Measurements from ENCODE around the gene GOLGA6C.
"Not testable (repeated sequence)": the region's sequence is repeated elsewhere in the genome, so short reads cannot be mapped to it uniquely, and the experiment has no call there.

The GOLGA6C gene

GRCh38 chr15:75228787-75229186 is 29.3 kb upstream of the GOLGA6C start:
- no peak for FAIRE-seq

GRCh38 chr15:75229191-75230015 is 28.7 kb upstream of the GOLGA6C start:
- no peak for FAIRE-seq

DNA sequence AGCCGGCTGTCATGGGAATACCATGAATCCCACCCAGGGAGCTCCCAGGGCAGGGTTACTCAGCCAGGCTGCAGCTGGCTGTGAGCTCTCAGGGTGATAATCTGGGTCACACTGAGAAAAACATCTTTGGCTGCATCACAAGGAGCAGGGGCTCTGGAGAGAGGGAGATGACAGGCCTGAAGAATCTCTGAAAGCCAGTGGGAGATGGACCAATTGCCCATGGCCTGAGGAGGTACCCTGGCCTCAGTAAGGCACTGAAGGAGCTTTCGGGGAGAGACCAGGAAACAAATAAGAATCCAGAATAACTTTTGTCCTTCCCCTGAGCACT is 28.2 kb upstream of the GOLGA6C start:
- no peak for FAIRE-seq

DNA sequence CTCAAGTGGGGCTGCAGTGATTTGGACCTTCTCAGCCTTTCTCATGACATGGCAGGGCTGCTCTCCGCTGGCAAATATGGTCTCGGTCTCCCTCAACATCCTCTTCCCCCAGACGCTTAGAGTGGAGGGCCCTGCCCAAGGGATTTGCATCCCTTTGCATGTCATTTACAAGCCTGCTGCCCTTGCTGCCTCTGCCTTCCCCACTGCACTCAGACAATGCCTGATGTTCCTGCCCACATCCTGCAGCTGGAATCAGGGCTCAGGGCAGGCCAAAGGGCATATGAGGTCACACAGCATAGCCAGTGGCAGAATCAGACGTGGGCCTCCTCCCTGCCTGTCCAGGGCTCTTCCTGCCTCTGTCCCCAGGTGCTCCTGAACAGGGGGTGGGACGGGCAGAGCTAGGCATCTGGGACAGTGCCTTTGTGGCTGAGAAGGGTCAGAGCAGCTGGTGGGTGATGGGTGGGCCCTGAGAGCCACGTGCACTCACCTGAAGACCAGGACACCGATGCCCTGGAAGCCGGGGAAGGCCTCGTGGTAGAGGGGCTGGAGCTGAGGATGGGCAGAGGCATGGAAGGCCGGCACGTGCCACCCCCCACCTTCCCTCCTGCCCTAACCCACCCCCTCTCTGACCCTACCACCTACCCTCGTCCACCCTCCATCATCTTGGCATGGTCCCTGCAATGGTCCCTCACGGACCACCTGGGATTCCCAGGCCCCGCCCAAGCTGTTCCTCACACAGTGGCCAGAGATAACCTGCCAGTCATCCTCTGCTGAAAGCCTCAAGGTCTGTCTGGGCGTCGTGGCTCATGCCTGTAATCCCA is 27.4 kb upstream of the GOLGA6C start:
- FAIRE-seq, result no peak

DNA sequence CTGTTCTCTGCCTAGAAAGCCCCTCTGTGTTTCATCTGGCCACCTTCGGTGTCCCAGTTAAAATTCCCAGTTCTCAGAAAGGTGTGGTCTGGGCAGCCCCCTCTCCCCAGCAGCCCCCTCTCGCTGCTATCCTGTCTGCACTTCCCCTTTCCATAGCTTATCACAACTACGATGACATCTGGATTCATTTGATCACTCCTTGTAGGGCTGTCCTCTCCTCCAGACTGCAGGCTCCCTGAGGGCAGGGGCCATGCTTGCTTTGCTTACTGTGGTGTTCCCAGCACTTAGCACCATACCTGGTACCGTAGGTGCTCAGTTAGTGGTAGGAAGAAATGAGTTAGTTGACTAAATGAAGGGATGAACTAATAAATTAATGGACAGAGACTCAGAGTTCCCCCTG is 26.3 kb upstream of the GOLGA6C start:
- no peak for FAIRE-seq

DNA sequence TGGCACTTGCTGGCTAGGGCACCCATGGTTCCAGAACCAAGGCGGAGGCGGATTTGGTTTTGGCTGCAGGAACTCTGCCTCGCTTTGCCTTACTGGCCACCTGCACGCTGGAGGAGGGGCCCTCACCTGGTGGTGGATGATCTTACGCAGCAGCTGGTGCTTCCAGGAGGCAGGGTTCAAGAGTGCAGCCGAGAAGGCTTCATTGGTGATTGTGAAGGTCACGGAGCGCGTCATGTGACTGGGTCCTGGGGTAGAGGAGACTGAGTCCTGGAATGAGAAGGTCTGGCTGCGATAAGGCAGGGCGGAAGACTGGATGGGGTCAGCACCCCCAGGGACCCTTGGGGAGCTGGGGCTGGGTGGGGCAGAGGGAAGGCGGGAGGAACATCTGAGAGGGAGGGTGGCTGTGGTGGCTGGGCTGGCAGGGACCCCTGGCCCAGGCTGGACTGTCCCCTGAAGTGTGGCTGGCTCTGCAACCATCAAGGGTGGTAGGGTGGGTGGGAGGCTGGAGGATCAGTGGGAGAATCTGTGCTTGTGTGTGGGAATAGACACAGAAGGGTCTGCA is 25.8 kb upstream of the GOLGA6C start:
- FAIRE-seq, result no peak

- no peak for FAIRE-seq
Observed at GRCh38 chr15:75232826-75233503, 25.2 kb upstream of the GOLGA6C start.

- no peak for FAIRE-seq
Observed at GRCh38 chr15:75233504-75234190, 24.5 kb upstream of the GOLGA6C start.

DNA sequence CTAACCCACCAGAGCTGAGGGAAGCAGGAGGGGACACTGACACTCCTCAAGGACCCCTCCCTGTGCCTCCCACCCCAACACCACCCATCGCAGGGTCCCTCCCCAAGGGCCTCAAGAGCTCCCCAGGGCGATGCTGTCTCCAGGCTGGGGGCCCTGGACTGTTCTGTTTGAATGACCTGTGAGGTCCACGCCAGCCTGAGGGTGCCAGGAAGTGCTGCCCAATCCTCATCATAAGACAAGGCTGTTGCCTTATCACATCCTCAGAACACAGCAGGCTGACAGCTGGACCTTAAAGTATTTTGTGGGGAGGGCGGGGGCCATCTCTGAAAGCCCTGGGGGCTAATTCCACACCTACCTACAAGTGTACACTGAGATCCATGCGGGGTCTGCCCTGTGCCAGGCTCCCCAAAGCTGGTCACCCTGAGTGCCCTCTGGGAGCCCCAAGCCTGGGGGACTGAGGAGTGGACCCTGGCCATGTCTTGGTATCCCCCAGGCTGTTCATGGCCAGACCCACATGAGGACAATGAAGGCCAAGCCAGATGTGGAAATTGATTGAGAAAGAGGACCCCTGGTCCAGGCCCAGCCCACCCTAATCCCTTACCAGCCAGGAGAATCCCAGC is 23.8 kb upstream of the GOLGA6C start:
- no peak for FAIRE-seq

- FAIRE-seq, result no peak
Observed at GRCh38 chr15:75235051-75235673, 23.0 kb upstream of the GOLGA6C start.

DNA sequence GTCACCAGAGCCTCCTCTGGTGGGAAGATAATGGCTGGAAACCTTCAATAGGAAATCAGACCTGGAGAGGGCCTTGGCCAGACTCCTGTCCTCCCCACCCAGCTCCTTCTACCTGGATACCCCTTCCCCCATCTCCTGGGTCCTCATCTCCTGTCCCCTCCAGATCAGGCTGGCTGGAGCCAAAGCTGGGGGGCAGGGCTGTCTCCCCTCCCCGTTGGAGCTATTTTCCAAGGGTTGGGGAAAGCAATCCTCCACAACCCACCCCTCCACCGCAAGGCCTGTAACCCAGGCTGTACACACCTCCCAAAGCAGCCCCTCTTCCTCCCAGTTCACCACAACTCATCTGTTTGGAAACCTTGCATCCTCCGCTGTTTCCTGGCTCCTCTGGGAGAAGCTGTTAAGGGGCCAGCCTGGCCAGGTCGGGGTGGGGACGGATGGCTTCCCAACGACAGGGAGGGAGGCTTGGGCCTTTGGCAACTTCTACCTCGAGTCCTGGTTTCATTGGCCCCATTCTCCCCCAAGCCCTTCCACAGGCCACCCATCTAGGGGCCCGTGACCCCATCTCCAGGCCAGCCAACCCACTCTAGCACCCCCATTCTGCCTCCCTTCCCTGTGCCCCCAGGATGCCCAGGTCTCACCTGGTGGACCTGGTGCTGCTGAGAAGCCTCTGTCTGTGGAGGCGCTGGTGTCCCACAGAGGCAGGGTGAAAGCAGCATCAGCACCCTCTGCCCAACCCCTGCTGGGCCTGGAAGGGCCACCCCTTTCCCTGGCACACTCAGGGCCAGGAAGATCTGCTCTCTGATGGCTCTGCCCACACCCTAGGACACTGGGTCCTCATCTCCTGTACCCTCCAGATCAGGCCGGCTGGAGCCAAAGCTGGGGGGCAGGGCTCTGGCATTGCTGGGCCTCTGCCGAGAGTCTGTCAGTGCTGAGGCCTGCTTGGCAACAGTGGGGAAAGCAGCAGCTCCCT is 22.1 kb upstream of the GOLGA6C start:
- no peak for FAIRE-seq

- no peak for FAIRE-seq
Observed at GRCh38 chr15:75237316-75237982, 20.7 kb upstream of the GOLGA6C start.

- no peak for FAIRE-seq
Observed at GRCh38 chr15:75238150-75238549, 20.0 kb upstream of the GOLGA6C start.

DNA sequence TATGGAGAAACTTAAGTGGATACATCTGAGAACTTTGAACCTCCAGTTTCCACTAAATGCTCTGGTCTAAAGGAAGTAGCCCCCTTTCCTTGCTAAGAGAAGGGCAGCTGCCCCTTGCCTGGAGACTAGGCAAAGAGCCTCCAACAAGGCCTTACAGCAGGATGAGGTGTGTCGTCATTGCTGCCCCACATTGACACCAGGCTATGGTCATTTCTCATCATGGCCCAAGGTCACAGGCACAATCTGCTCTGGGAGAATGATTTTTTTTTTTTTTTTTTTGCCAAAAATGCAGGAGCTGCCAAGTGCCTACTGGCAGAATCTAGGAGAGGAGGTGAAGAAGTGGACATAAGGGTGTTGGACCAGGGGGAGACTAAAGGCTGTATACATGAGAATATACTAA is 12.4 kb upstream of the GOLGA6C start:
- FAIRE-seq, result not testable (repeated sequence)

DNA sequence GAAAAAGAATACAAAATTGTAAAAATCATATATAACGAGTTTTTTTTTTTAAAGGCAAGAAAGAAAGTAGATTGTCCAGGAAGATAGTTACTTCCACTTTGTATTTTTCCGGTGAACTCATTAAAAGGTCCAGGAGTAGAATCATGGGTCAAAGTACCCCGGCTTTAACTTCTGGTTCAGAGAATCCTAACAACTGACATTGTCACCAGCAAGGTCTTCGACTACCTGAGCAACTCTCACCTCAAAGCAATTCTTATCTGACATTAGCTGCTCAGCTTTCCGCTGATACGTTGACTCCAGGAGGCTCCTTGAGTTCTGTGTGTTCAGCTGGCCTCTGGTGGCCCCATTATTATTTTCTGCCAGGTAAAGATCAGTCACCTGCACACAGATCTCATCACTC is 9.1 kb upstream of the GOLGA6C start:
- FAIRE-seq, result peak; percentile 21

GRCh38 chr15:75249726-75250125 is 8.4 kb upstream of the GOLGA6C start:
- FAIRE-seq, result no peak

GRCh38 chr15:75251343-75251742 is 6.8 kb upstream of the GOLGA6C start:
- FAIRE-seq, result not testable (repeated sequence)

DNA sequence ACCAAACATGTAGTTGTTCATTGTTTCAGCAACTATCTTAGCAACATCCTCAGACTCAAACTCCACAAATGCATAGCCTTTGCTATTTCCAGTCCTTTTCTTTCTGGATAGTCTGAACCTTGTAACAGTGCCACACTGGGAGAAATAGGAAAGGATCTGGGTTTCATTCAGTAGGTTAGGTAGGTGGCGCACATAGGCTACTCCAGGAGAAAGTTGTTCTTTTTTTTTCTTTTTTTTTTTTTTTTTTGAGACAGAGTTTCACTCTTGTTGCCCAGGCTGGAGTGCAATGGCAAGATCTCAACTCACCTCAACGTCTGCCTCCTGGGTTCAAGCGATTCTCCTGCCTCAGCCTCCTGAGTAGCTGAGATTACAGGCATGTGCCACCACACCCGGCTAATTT is 5.8 kb upstream of the GOLGA6C start:
- not testable (repeated sequence) for FAIRE-seq

DNA sequence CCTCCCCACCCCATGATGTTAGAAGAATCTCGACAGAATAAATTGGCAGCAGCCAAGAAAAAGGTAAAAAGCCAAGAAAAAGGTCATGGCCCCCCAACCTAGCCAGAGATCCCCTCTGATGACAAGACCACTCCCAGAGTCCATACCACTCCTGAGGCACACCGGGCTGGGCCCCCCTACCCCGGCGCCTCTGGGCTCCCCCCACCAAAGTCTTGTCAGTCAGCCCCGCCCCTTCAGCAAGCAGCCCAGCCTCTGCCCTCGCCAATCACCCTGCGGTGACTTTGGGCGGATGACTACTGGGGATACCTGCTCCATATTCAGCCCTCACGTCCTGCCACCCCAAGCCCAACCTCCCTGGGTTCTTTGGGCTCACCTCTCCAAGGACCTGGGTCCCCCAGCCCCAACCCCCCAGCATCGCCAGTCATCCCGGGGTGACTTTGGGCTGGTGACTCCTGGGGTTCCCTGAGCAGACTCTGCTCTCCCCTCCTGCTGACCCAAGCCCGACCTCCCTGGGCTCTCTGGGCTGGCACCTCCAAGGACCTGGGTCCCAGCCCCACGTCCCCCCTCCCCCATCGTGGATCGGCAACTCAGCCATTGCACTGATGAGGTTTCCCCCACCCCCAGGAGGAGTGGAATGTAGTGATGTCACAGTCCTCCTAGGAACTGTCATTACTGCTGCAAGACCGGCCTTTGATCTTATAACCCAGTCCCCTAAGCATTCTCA is 648 bp downstream of the GOLGA6C start:
- FAIRE-seq, result not testable (repeated sequence)
